Smooth muscle cell (in vitro differentiated cells): ENCODE data around the gene ADPRH. TPM values are rescaled to one million over a fixed set of nuclear protein-coding genes. Genes with fewer than 3 reads are reported as not detected.

Experiments
- DNase-seq: peaks from one replicate; lab custom pipeline; 2025; ENCODE audit not compliant: unreplicated experiment; lab: John Stamatoyannopoulos, UW
- H2AFZ ChIP-seq: fragments of 200-600 bp; sonication (generic); 2 replicates; pipeline ENCODE4 v1.6.0; 2016; ENCODE audit warnings: antibody characterized with exemption, low read depth, mild to moderate bottlenecking
- H3F3A ChIP-seq: fragments of 200-600 bp; sonication (generic); 2 replicates; pipeline ENCODE4 v1.6.0; 2017; ENCODE audit warnings: antibody characterized with exemption, low read depth
- H3K27ac ChIP-seq: fragments of 200-600 bp; sonication (generic); 2 replicates; pipeline ENCODE4 v1.5.1; 2016; ENCODE audit warnings: low read depth, mild to moderate bottlenecking
- H3K27me3 ChIP-seq: fragments of 200-600 bp; sonication (generic); 2 replicates; pipeline ENCODE4 v1.6.1; 2016; ENCODE audit warnings: low read depth, mild to moderate bottlenecking
- H3K36me3 ChIP-seq: fragments of 200-600 bp; sonication (generic); 2 replicates; pipeline ENCODE4 v1.5.1; 2016; ENCODE audit warnings: low read depth
- H3K4me1 ChIP-seq: fragments of 200-600 bp; sonication (generic); 2 replicates; pipeline ENCODE4 v1.5.1; 2016; ENCODE audit warnings: low read depth
- H3K4me2 ChIP-seq: fragments of 200-600 bp; sonication (generic); 2 replicates; pipeline ENCODE4 v1.6.0; 2016; ENCODE audit warnings: mild to moderate bottlenecking
- H3K4me3 ChIP-seq: fragments of 200-600 bp; sonication (generic); 2 replicates; pipeline ENCODE4 v1.5.1; 2016; ENCODE audit warnings: mild to moderate bottlenecking
- H3K79me2 ChIP-seq: fragments of 200-600 bp; sonication (generic); 2 replicates; pipeline ENCODE4 v1.6.0; 2016; ENCODE audit warnings: low read depth, mild to moderate bottlenecking
- H3K9ac ChIP-seq: fragments of 200-600 bp; sonication (generic); 2 replicates; pipeline ENCODE4 v1.6.0; 2016; ENCODE audit warnings: low read depth
- H3K9me3 ChIP-seq: fragments of 200-600 bp; sonication (generic); replicated peaks from 2 replicates; pipeline ENCODE4 v1.5.1; 2016; ENCODE audit warnings: low read depth
- H4K20me1 ChIP-seq: fragments of 200-600 bp; sonication (generic); 2 replicates; pipeline ENCODE4 v1.6.0; 2016; ENCODE audit warnings: low read depth
- CTCF ChIP-seq: fragments of 200-600 bp; sonication (generic); IDR thresholded peaks from 2 replicates; pipeline ENCODE4 v1.5.1; 2017; ENCODE audit warnings: borderline replicate concordance, mild to moderate bottlenecking, antibody characterized with exemption; ENCODE audit not compliant: insufficient read depth, poor library complexity, severe bottlenecking
- WGBS: methylation state at CpG from one replicate; pipeline ENCODE4 v1.1.7; 2016; ENCODE audit warnings: low lambda C conversion rate; 5-methylcytosine and 5-hydroxymethylcytosine counted together
- polyA plus RNA-seq: library from polyadenylated mRNA; unstranded; fragments of >200 nt; fragmentation: Nextera tagmentation; extraction: Ambion mirVana; gene quantifications from 2 replicates; pipeline ENCODE4 v1.2.1, GENCODE V29; 2016
- total RNA-seq: library from RNA; depleted of rRNA; stranded (reverse); fragments of >200 nt; gene quantifications from 2 replicates; pipeline ENCODE4 v1.2.3, GENCODE V29; 2014

The ADPRH gene
- total and polyA plus RNA-seq, 2 experiments from 2014 or later, result 1.3 to 2.9 TPM

GRCh38 chr3:119624002-119624720, 44.9 kb downstream of the ADPRH start:
- H3K9ac ChIP-seq, result no peak overlapping the region
- no peaks in the 10 kb centered on the region for H3K27me3 ChIP-seq
- H3K4me2 ChIP-seq, result no peak overlapping the region
- no peaks in the 10 kb centered on the region for H3K9me3 ChIP-seq
- no peaks in the 10 kb centered on the region for H3K4me1 ChIP-seq
- no peaks in the 10 kb centered on the region for H4K20me1 ChIP-seq
- TF ChIP-seq CTCF, result no peak
- H3K27ac ChIP-seq, result no peak overlapping the region
- no peaks in the 10 kb centered on the region for H3K36me3 ChIP-seq
- H3F3A ChIP-seq, result no peaks in the 10 kb centered on the region
- no peak for DNase-seq
- H3K4me3 ChIP-seq, result no peak overlapping the region
- H2AFZ ChIP-seq, result no peak overlapping the region
- WGBS, result 96% methylated on average over 9 of the region's 9 CpGs
- no peaks in the 10 kb centered on the region for H3K79me2 ChIP-seq

- Histone ChIP-seq H3K4me2 (no peak overlapping the region), H3K4me3 (no peak overlapping the region), H3K27me3 (no peaks in the 10 kb centered on the region), H3K9me3 (no peaks in the 10 kb centered on the region), H3F3A (no peaks in the 10 kb centered on the region), H3K27ac (no peak overlapping the region), H3K4me1 (no peaks in the 10 kb centered on the region), H3K9ac (no peak overlapping the region), H3K79me2 (no peaks in the 10 kb centered on the region), H4K20me1 (no peaks in the 10 kb centered on the region), H2AFZ (no peak overlapping the region), H3K36me3 (no peaks in the 10 kb centered on the region)
- no peak for TF ChIP-seq CTCF
- WGBS, result 63% methylated on average over 8 of the region's 8 CpGs
- no peak for DNase-seq
Observed at GRCh38 chr3:119625451-119626153, 46.3 kb downstream of the ADPRH start.

- no peak for TF ChIP-seq CTCF
- Histone ChIP-seq H2AFZ (no peak overlapping the region), H3F3A (no peaks in the 10 kb centered on the region), H3K27me3 (no peaks in the 10 kb centered on the region), H3K27ac (no peak overlapping the region), H3K4me2 (no peak overlapping the region), H3K36me3 (no peaks in the 10 kb centered on the region), H3K4me3 (no peak overlapping the region), H3K9ac (no peak overlapping the region), H3K9me3 (no peaks in the 10 kb centered on the region), H3K4me1 (no peaks in the 10 kb centered on the region), H4K20me1 (no peaks in the 10 kb centered on the region), H3K79me2 (no peaks in the 10 kb centered on the region)
- WGBS, result 92% methylated on average over 1 of the region's 1 CpG
- DNase-seq, result no peak
Observed at GRCh38 chr3:119626196-119626595, 46.9 kb downstream of the ADPRH start.
